GM12878 (cell line): ENCODE data around the gene SNRNP27. TPM values are rescaled to one million over a fixed set of nuclear protein-coding genes. Genes with fewer than 3 reads are reported as not detected.

Experiments
- DPF2 ChIP-seq: fragments of 450-650 bp; IDR thresholded peaks from 2 replicates; pipeline ENCODE4 v1.6.1; 2017; ENCODE audit warnings: mild to moderate bottlenecking
- FOXM1 ChIP-seq: IDR thresholded peaks from 2 replicates; pipeline ENCODE4 v1.6.1; 2012; ENCODE audit warnings: low read depth, mild to moderate bottlenecking, inconsistent platforms, low read length, moderate library complexity
- JUNB ChIP-seq: IDR thresholded peaks from 2 replicates; pipeline ENCODE4 v1.6.1; 2016; ENCODE audit warnings: antibody characterized with exemption, mild to moderate bottlenecking
- KDM1A ChIP-seq: fragments of 200-600 bp; sonication (generic); IDR thresholded peaks from 2 replicates; pipeline ENCODE4 v1.6.1; 2016; ENCODE audit warnings: borderline replicate concordance
- KLF5 ChIP-seq: fragments of 450-650 bp; IDR thresholded peaks from 2 replicates; pipeline ENCODE4 v1.6.1; 2014; ENCODE audit warnings: mild to moderate bottlenecking; ENCODE audit not compliant: partially characterized antibody
- NFYB ChIP-seq: IDR thresholded peaks from 2 replicates; pipeline ENCODE4 v1.6.1; 2011; ENCODE audit warnings: low read depth, mild to moderate bottlenecking, low read length, improper control_type of control experiment, moderate library complexity; ENCODE audit not compliant: insufficient read depth
- PAX8 ChIP-seq: fragments of 450-650 bp; IDR thresholded peaks from 2 replicates; pipeline ENCODE4 v1.6.1; 2017; ENCODE audit warnings: mild to moderate bottlenecking, moderate library complexity
- POLR2AphosphoS2 ChIP-seq: IDR thresholded peaks from 2 replicates; pipeline ENCODE4 v1.6.1; 2011; ENCODE audit warnings: low read depth, mild to moderate bottlenecking, low read length, improper control_type of control experiment, moderate library complexity
- SIN3A ChIP-seq: IDR thresholded peaks from 2 replicates; pipeline ENCODE4 v1.6.1; 2012; ENCODE audit warnings: low read depth, low read length, improper control_type of control experiment
- SMARCA5 ChIP-seq: fragments of 450-650 bp; IDR thresholded peaks from 2 replicates; pipeline ENCODE4 v1.6.1; 2017; ENCODE audit warnings: mild to moderate bottlenecking
- SPI1 ChIP-seq: IDR thresholded peaks from 2 replicates; pipeline ENCODE4 v1.6.1; 2011; ENCODE audit warnings: low read depth, mild to moderate bottlenecking, low read length, moderate library complexity, borderline replicate concordance; ENCODE audit not compliant: insufficient read depth
- SRF ChIP-seq, 2 experiments: IDR thresholded peaks; 2 replicates each; pipeline ENCODE4 v1.6.1; 2011; ENCODE audit warnings: low read depth in 2 of 2, low read length in 2 of 2, mild to moderate bottlenecking in 1 of 2, moderate library complexity in 1 of 2
- SUZ12 ChIP-seq: fragments of 200-600 bp; sonication (generic); IDR thresholded peaks from one replicate; pipeline ENCODE4 v1.6.1; 2018; ENCODE audit warnings: antibody characterized with exemption, mild to moderate bottlenecking; ENCODE audit not compliant: unreplicated experiment
- YBX1 ChIP-seq: fragments of 450-650 bp; IDR thresholded peaks from 2 replicates; pipeline ENCODE4 v1.6.1; 2016; ENCODE audit warnings: antibody characterized with exemption
- YY1 ChIP-seq: IDR thresholded peaks from 2 replicates; pipeline ENCODE4 v1.6.1; 2011; ENCODE audit warnings: low read depth, mild to moderate bottlenecking, low read length
- ZBED1 ChIP-seq: IDR thresholded peaks from 2 replicates; pipeline ENCODE4 v1.6.1; 2016; ENCODE audit warnings: borderline replicate concordance
- ZNF622 ChIP-seq: fragments of 450-650 bp; IDR thresholded peaks from 2 replicates; pipeline ENCODE4 v1.6.1; 2017; ENCODE audit warnings: mild to moderate bottlenecking, inconsistent platforms
- polyA plus RNA-seq, 11 experiments: library from polyadenylated mRNA; depleted of rRNA in 4 of 11; unstranded in 6 of 11; stranded (reverse) in 5 of 11; fragments of >200 nt; fragmentation: Nextera tagmentation in 4 of 11; fragmentation: Illumina TruSeq in 1 of 11; extraction: Ambion mirVana in 4 of 11; extraction: Trizol in 1 of 11; gene quantifications; 1 replicate in 1 of 11; 2 replicates in 10 of 11; pipeline versions ENCODE4 v1.2.1 to v1.2.3, GENCODE V29; 2011 to 2016; ENCODE audit warnings: inconsistent platforms in 2 of 11, missing spikeins in 2 of 11, low read depth in 1 of 11
- total RNA-seq, 4 experiments: library from RNA; depleted of rRNA in 3 of 4; stranded (reverse); fragments of >200 nt in 3 of 4; fragmentation: Illumina TruSeq in 1 of 4; extraction: Trizol in 1 of 4; gene quantifications; 2 replicates each; pipeline versions ENCODE4 v1.2.1 to v1.2.3, GENCODE V29; 2013 to 2021
- TF ChIP-seq, protein P1 (sequence below): fragments of 450-650 bp; IDR thresholded peaks from 2 replicates; pipeline ENCODE4 v1.6.1; 2016; ENCODE audit warnings: mild to moderate bottlenecking, moderate library complexity, borderline replicate concordance
- TF ChIP-seq, protein P2 (sequence below), 3 experiments: IDR thresholded peaks in 2 of 3; conservative IDR thresholded peaks in 1 of 3; 2 replicates each; pipeline ENCODE4 v1.5.1; 2011; ENCODE audit warnings: low read depth in 3 of 3, low read length in 3 of 3, mild to moderate bottlenecking in 3 of 3, control low read depth in 2 of 3, moderate library complexity in 2 of 3, inconsistent platforms in 1 of 3, mixed read lengths in 1 of 3; ENCODE audit not compliant: control insufficient read depth in 2 of 3, insufficient read depth in 1 of 3; ENCODE audit errors: extremely low read depth in 1 of 3
- TF ChIP-seq, protein P3 (sequence below): fragments of 450-650 bp; conservative IDR thresholded peaks from 2 replicates; pipeline ENCODE4 v1.6.1; 2017; ENCODE audit warnings: mild to moderate bottlenecking, moderate library complexity
- TF ChIP-seq, protein P4 (sequence below): IDR thresholded peaks from 2 replicates; pipeline ENCODE4 v1.6.1; 2011; ENCODE audit warnings: mild to moderate bottlenecking, low read depth, low read length, moderate library complexity; ENCODE audit not compliant: insufficient replicate concordance

The SNRNP27 gene
- total and polyA plus RNA-seq, 10 of the 15 experiments (the other 5 are each of a cell fraction or from before 2014, with no cell fraction given): 30.6 to 89.5 (median 49.2) TPM

GRCh38 chr2:69914164-69914949 is 20.6 kb downstream of the SNRNP27 start (continued):
- no peak for TF ChIP-seq SRF (IDR thresholded peaks at IDR 0.05; ENCODE audit: low read depth in 2 of 2, low read length in 2 of 2)
- no peak for TF ChIP-seq JUNB
- TF ChIP-seq KLF5: no peak
- TF ChIP-seq YBX1: no peak
- no peak for TF ChIP-seq POLR2AphosphoS2
- TF ChIP-seq, protein P1, sequence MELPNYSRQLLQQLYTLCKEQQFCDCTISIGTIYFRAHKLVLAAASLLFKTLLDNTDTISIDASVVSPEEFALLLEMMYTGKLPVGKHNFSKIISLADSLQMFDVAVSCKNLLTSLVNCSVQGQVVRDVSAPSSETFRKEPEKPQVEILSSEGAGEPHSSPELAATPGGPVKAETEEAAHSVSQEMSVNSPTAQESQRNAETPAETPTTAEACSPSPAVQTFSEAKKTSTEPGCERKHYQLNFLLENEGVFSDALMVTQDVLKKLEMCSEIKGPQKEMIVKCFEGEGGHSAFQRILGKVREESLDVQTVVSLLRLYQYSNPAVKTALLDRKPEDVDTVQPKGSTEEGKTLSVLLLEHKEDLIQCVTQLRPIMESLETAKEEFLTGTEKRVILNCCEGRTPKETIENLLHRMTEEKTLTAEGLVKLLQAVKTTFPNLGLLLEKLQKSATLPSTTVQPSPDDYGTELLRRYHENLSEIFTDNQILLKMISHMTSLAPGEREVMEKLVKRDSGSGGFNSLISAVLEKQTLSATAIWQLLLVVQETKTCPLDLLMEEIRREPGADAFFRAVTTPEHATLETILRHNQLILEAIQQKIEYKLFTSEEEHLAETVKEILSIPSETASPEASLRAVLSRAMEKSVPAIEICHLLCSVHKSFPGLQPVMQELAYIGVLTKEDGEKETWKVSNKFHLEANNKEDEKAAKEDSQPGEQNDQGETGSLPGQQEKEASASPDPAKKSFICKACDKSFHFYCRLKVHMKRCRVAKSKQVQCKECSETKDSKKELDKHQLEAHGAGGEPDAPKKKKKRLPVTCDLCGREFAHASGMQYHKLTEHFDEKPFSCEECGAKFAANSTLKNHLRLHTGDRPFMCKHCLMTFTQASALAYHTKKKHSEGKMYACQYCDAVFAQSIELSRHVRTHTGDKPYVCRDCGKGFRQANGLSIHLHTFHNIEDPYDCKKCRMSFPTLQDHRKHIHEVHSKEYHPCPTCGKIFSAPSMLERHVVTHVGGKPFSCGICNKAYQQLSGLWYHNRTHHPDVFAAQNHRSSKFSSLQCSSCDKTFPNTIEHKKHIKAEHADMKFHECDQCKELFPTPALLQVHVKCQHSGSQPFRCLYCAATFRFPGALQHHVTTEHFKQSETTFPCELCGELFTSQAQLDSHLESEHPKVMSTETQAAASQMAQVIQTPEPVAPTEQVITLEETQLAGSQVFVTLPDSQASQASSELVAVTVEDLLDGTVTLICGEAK: peak; percentile 36; the same call in 1 of the 2 replicates
- TF ChIP-seq, protein P2, sequence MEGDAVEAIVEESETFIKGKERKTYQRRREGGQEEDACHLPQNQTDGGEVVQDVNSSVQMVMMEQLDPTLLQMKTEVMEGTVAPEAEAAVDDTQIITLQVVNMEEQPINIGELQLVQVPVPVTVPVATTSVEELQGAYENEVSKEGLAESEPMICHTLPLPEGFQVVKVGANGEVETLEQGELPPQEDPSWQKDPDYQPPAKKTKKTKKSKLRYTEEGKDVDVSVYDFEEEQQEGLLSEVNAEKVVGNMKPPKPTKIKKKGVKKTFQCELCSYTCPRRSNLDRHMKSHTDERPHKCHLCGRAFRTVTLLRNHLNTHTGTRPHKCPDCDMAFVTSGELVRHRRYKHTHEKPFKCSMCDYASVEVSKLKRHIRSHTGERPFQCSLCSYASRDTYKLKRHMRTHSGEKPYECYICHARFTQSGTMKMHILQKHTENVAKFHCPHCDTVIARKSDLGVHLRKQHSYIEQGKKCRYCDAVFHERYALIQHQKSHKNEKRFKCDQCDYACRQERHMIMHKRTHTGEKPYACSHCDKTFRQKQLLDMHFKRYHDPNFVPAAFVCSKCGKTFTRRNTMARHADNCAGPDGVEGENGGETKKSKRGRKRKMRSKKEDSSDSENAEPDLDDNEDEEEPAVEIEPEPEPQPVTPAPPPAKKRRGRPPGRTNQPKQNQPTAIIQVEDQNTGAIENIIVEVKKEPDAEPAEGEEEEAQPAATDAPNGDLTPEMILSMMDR (IDR thresholded peaks at IDR 0.05 in 2 of 3, conservative IDR thresholded peaks at IDR 0.05 in 1 of 3; ENCODE audit: control insufficient read depth in 2 of 3, extremely low read depth in 1 of 3, insufficient read depth in 1 of 3, low read depth in 3 of 3, low read length in 3 of 3): peak in 1 of 3 experiments; percentile 48; a peak in 2 of 6 replicates
- TF ChIP-seq, protein P3, sequence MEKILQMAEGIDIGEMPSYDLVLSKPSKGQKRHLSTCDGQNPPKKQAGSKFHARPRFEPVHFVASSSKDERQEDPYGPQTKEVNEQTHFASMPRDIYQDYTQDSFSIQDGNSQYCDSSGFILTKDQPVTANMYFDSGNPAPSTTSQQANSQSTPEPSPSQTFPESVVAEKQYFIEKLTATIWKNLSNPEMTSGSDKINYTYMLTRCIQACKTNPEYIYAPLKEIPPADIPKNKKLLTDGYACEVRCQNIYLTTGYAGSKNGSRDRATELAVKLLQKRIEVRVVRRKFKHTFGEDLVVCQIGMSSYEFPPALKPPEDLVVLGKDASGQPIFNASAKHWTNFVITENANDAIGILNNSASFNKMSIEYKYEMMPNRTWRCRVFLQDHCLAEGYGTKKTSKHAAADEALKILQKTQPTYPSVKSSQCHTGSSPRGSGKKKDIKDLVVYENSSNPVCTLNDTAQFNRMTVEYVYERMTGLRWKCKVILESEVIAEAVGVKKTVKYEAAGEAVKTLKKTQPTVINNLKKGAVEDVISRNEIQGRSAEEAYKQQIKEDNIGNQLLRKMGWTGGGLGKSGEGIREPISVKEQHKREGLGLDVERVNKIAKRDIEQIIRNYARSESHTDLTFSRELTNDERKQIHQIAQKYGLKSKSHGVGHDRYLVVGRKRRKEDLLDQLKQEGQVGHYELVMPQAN: peak; percentile 95; the same call in 1 of the 2 replicates
- TF ChIP-seq NFYB: no peak; the same call in none of the 2 replicates
- TF ChIP-seq ZBED1: no peak
- no peak for TF ChIP-seq SPI1
- TF ChIP-seq PAX8: no peak
- peak; percentile 43; the same call in 1 of the 2 replicates for TF ChIP-seq SMARCA5
- TF ChIP-seq YY1: peak; percentile 17; the same call in 1 of the 2 replicates
- no peak for TF ChIP-seq KDM1A
- TF ChIP-seq, protein P4, sequence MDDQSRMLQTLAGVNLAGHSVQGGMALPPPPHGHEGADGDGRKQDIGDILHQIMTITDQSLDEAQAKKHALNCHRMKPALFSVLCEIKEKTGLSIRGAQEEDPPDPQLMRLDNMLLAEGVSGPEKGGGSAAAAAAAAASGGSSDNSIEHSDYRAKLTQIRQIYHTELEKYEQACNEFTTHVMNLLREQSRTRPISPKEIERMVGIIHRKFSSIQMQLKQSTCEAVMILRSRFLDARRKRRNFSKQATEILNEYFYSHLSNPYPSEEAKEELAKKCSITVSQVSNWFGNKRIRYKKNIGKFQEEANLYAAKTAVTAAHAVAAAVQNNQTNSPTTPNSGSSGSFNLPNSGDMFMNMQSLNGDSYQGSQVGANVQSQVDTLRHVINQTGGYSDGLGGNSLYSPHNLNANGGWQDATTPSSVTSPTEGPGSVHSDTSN: peak; percentile 22
- TF ChIP-seq FOXM1: 0 out of 2 replicates have a peak, but pooled peaks have one; percentile 25
- TF ChIP-seq DPF2: peak; percentile 71
- no peak for TF ChIP-seq ZNF622
- TF ChIP-seq SIN3A: peak; percentile 23; the same call in 1 of the 2 replicates
- TF ChIP-seq SUZ12: no peak
